Measurements from ENCODE around the gene BCL2A1. TPM values are rescaled to one million over a fixed set of nuclear protein-coding genes. Genes with fewer than 3 reads are reported as not detected.

BCL2A1 gene
- total RNA-seq, 2 donors from 2014 or later = not detected

GRCh38 chr15:79956354-79956939 is 14.5 kb downstream of the BCL2A1 start:
- TF ChIP-seq, protein P1, sequence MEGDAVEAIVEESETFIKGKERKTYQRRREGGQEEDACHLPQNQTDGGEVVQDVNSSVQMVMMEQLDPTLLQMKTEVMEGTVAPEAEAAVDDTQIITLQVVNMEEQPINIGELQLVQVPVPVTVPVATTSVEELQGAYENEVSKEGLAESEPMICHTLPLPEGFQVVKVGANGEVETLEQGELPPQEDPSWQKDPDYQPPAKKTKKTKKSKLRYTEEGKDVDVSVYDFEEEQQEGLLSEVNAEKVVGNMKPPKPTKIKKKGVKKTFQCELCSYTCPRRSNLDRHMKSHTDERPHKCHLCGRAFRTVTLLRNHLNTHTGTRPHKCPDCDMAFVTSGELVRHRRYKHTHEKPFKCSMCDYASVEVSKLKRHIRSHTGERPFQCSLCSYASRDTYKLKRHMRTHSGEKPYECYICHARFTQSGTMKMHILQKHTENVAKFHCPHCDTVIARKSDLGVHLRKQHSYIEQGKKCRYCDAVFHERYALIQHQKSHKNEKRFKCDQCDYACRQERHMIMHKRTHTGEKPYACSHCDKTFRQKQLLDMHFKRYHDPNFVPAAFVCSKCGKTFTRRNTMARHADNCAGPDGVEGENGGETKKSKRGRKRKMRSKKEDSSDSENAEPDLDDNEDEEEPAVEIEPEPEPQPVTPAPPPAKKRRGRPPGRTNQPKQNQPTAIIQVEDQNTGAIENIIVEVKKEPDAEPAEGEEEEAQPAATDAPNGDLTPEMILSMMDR (conservative IDR thresholded peaks at IDR 0.05) = no peak
- no peak overlapping the region for H3K27ac Mint-ChIP-seq
- Histone ChIP-seq H3K9me3 (ENCODE audit: control insufficient read depth, low read length) (no peaks in the 10 kb centered on the region), H3K4me3 (ENCODE audit: low read length) (no peak overlapping the region), H3K27ac (ENCODE audit: low read depth, low read length) (no peak overlapping the region), H3K9ac (ENCODE audit: extremely low read depth, low read length, poor library complexity, severe bottlenecking) (no peak overlapping the region), H3K36me3 (ENCODE audit: control insufficient read depth, insufficient read depth, low read length) (no peaks in the 10 kb centered on the region), H3K27me3 (ENCODE audit: control insufficient read depth, insufficient read depth, low read length, poor library complexity, severe bottlenecking) (no peaks in the 10 kb centered on the region), H3K4me1 (ENCODE audit: control insufficient read depth, insufficient read depth, low read length) (no peaks in the 10 kb centered on the region)
- 76 to 84% methylated on average over 2 of the region's 4 CpGs for WGBS, 2 experiments (ENCODE audit: insufficient coverage in 1 of 2, insufficient read length in 1 of 2)
- no peak for DNase-seq
- H3K4me3 Mint-ChIP-seq = no peak overlapping the region
- H3K27me3 Mint-ChIP-seq (ENCODE audit: insufficient read depth) = no peaks in the 10 kb centered on the region
- no peaks in the 10 kb centered on the region for H3K4me1 Mint-ChIP-seq
- H3K36me3 Mint-ChIP-seq (ENCODE audit: low read depth) = no peaks in the 10 kb centered on the region
- H3K9me3 Mint-ChIP-seq = no peaks in the 10 kb centered on the region

DNA sequence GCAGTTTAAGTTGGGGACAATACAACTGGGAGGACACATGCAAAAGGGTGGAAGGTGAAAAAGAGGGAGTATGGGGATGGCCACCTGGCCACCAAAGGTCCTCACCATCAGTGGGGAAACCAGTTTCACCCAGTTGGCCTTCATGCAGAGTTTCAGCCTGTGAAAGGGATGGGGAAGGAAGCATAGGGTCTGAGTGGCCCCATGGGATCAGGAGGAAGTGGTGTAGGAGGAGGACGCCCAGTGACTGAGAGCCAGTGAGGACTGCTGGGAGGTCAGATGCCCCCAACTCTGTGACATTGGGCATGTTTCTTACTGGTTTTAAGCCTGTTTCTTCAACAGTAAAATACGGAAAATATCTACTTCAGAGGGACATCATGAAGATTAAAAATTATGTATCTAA is 16.3 kb downstream of the BCL2A1 start:
- Histone ChIP-seq H3K36me3 (ENCODE audit: control insufficient read depth, insufficient read depth, low read length) (no peaks in the 10 kb centered on the region), H3K4me1 (ENCODE audit: control insufficient read depth, insufficient read depth, low read length) (no peaks in the 10 kb centered on the region), H3K9ac (ENCODE audit: extremely low read depth, low read length, poor library complexity, severe bottlenecking) (no peak overlapping the region), H3K4me3 (ENCODE audit: low read length) (no peak overlapping the region), H3K27me3 (ENCODE audit: control insufficient read depth, insufficient read depth, low read length, poor library complexity, severe bottlenecking) (no peaks in the 10 kb centered on the region), H3K9me3 (ENCODE audit: control insufficient read depth, low read length) (no peaks in the 10 kb centered on the region), H3K27ac (ENCODE audit: low read depth, low read length) (no peak overlapping the region)
- no peak for DNase-seq
- TF ChIP-seq, protein P1 (conservative IDR thresholded peaks at IDR 0.05) = no peak
- H3K27ac Mint-ChIP-seq = no peak overlapping the region
- H3K9me3 Mint-ChIP-seq = no peaks in the 10 kb centered on the region
- H3K4me3 Mint-ChIP-seq = no peak overlapping the region
- no peaks in the 10 kb centered on the region for H3K4me1 Mint-ChIP-seq
- WGBS, 2 experiments (ENCODE audit: insufficient coverage in 1 of 2, insufficient read length in 1 of 2) = 80 to 86% methylated on average over 1 to 2 of the region's 2 CpGs
- H3K36me3 Mint-ChIP-seq (ENCODE audit: low read depth) = no peaks in the 10 kb centered on the region
- H3K27me3 Mint-ChIP-seq (ENCODE audit: insufficient read depth) = no peaks in the 10 kb centered on the region

DNA sequence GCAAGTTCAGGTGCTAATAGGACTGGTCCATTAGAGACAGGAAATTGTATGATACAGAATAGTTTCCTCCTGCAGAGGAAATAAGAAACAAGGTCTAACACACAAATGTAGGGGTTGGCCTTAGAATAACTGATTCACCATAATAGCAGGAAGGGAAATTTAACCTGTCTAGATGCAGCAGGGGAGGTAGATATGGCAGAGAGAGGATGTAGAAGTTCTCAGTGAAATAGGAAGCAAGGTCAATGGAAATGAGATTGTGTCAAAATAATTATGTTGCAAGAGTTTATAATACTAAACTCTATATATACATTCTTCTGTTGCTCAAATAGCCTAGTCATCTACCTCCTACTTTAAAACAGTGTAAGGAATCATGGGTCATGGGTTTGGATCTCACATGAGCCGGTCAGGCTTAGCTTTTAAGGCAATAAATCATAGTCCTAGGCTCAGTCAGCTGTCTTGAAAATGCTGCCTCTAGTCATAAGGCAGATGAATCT is 17.0 kb downstream of the BCL2A1 start:
- Mint-ChIP-seq H3K27ac (no peak overlapping the region), H3K9me3 (no peaks in the 10 kb centered on the region), H3K27me3 (ENCODE audit: insufficient read depth) (no peaks in the 10 kb centered on the region), H3K4me1 (no peaks in the 10 kb centered on the region), H3K4me3 (no peak overlapping the region), H3K36me3 (ENCODE audit: low read depth) (no peaks in the 10 kb centered on the region)
- 88 to 100% methylated on average over 1 of the region's 1 CpG for whole genome bisulfite sequencing, 2 experiments (ENCODE audit: insufficient coverage in 1 of 2, insufficient read length in 1 of 2)
- Histone ChIP-seq H3K4me3 (ENCODE audit: low read length) (no peak overlapping the region), H3K9me3 (ENCODE audit: control insufficient read depth, low read length) (no peaks in the 10 kb centered on the region), H3K27ac (ENCODE audit: low read depth, low read length) (no peak overlapping the region), H3K9ac (ENCODE audit: extremely low read depth, low read length, poor library complexity, severe bottlenecking) (no peak overlapping the region), H3K27me3 (ENCODE audit: control insufficient read depth, insufficient read depth, low read length, poor library complexity, severe bottlenecking) (no peaks in the 10 kb centered on the region), H3K36me3 (ENCODE audit: control insufficient read depth, insufficient read depth, low read length) (no peaks in the 10 kb centered on the region), H3K4me1 (ENCODE audit: control insufficient read depth, insufficient read depth, low read length) (no peaks in the 10 kb centered on the region)
- TF ChIP-seq, protein P1 (conservative IDR thresholded peaks at IDR 0.05) = no peak
- no peak for DNase-seq

Data from endodermal cell (in vitro differentiated cells).